Posterior cingulate gyrus (tissue), 11 donors: ENCODE data around the gene MYO18B.
A peak's percentile ranks its signal among the peaks of the same experiment; 100 is the strongest.

Source experiments
- DNase-seq, 10 donors: peaks; one replicate each; pipeline versions ENCODE4 v3.0.0 to v3.0.0-alpha.2; 2020 to 2021; ENCODE audit warnings: mixed read lengths in 3 of 10
- intact Hi-C: fragments of 100-400 bp; cut with DNase I; formaldehyde crosslinking; loops from one replicate; pipeline ENCODE4 v1.15.1; 2023

Gene MYO18B

GRCh38 chr22:25838960-25839741 lies 97.2 kb downstream of the MYO18B start:
- no peak for DNase-seq
- intact Hi-C loops, result no loop called here

GRCh38 chr22:25839755-25840154 lies 97.8 kb downstream of the MYO18B start:
- intact Hi-C loops, result no loop called here
- DNase-seq, result no peak

GRCh38 chr22:25840167-25840566 lies 98.2 kb downstream of the MYO18B start:
- intact Hi-C loops, result no loop called here
- no peak for DNase-seq

- no peak for DNase-seq
- intact Hi-C loops, result no loop called here
These were observed 98.9 kb downstream of the MYO18B start for GRCh38 chr22:25840891-25841290.

GRCh38 chr22:25841775-25842174 lies 99.8 kb downstream of the MYO18B start:
- intact Hi-C loops, result no loop called here
- DNase-seq, result no peak

- intact Hi-C loops, result no loop called here
- DNase-seq, result peak in 1 of 10 donors; percentile 60
These were observed 101.8 kb downstream of the MYO18B start for GRCh38 chr22:25843660-25844405.

GRCh38 chr22:25844601-25845000 lies 102.6 kb downstream of the MYO18B start:
- DNase-seq, result no peak
- intact Hi-C loops, result no loop called here

GRCh38 chr22:25845985-25846745 lies 104.2 kb downstream of the MYO18B start:
- DNase-seq, result peak in 1 of 10 donors; percentile 62

GRCh38 chr22:25847451-25847850 lies 105.5 kb downstream of the MYO18B start:
- intact Hi-C loops, result no loop called here
- no peak for DNase-seq

More at GRCh38 chr22:25845985-25846745, 104.2 kb downstream of the MYO18B start:
- intact Hi-C loops, result no loop called here

GRCh38 chr22:25848954-25849353 lies 107.0 kb downstream of the MYO18B start:
- intact Hi-C loops, result no loop called here

GRCh38 chr22:25849522-25849921 lies 107.5 kb downstream of the MYO18B start:
- DNase-seq, result no peak
- intact Hi-C loops, result no loop called here

More at GRCh38 chr22:25848954-25849353, 107.0 kb downstream of the MYO18B start:
- no peak for DNase-seq

- intact Hi-C loops, result no loop called here
- no peak for DNase-seq
These were observed 110.2 kb downstream of the MYO18B start for GRCh38 chr22:25852223-25852622.

GRCh38 chr22:25853078-25853477 lies 111.1 kb downstream of the MYO18B start:
- DNase-seq, result peak in 2 of 10 donors; percentile 18 to 41
- intact Hi-C loops, result no loop called here

- intact Hi-C loops, result no loop called here
These were observed 111.7 kb downstream of the MYO18B start for GRCh38 chr22:25853501-25854284.

GRCh38 chr22:25869771-25870170 lies 127.8 kb downstream of the MYO18B start:
- intact Hi-C loops, result no loop called here

More at GRCh38 chr22:25853501-25854284, 111.7 kb downstream of the MYO18B start:
- DNase-seq, result no peak

GRCh38 chr22:25874327-25874726 lies 132.3 kb downstream of the MYO18B start:
- DNase-seq, result no peak
- intact Hi-C loops, result no loop called here

More at GRCh38 chr22:25869771-25870170, 127.8 kb downstream of the MYO18B start:
- no peak for DNase-seq

- DNase-seq, result no peak
- intact Hi-C loops, result no loop called here
These were observed 133.5 kb downstream of the MYO18B start for GRCh38 chr22:25875461-25875860.

GRCh38 chr22:25876871-25877270 lies 134.9 kb downstream of the MYO18B start:
- intact Hi-C loops, result no loop called here
- DNase-seq, result peak in 4 of 10 donors; percentile 11 to 81 (median 42)

GRCh38 chr22:25878933-25879332 lies 136.9 kb downstream of the MYO18B start:
- intact Hi-C loops, result no loop called here
- no peak for DNase-seq

- no peak for DNase-seq
- intact Hi-C loops, result no loop called here
These were observed 138.5 kb downstream of the MYO18B start for GRCh38 chr22:25880524-25880923.
